Keratinocyte (primary cell): ENCODE data around the gene SBNO2.

Experiments
- EZH2 ChIP-seq: IDR thresholded peaks from one replicate; pipeline ENCODE4 v1.6.1; 2012; ENCODE audit warnings: inconsistent platforms, mild to moderate bottlenecking, low read length, moderate library complexity
- TF ChIP-seq, protein P1 (sequence below), 3 experiments: IDR thresholded peaks in 1 of 3; conservative IDR thresholded peaks in 1 of 3; optimal IDR thresholded peaks in 1 of 3; 2 replicates in 2 of 3; 3 replicates in 1 of 3; pipeline versions ENCODE3 to v1.5.1; 2011; ENCODE audit warnings: low read length in 3 of 3, mild to moderate bottlenecking in 3 of 3, moderate library complexity in 2 of 3, control low read depth in 1 of 3, inconsistent platforms in 1 of 3; ENCODE audit not compliant: insufficient read depth in 2 of 3; ENCODE audit errors: extremely low read depth in 1 of 3

DNA sequence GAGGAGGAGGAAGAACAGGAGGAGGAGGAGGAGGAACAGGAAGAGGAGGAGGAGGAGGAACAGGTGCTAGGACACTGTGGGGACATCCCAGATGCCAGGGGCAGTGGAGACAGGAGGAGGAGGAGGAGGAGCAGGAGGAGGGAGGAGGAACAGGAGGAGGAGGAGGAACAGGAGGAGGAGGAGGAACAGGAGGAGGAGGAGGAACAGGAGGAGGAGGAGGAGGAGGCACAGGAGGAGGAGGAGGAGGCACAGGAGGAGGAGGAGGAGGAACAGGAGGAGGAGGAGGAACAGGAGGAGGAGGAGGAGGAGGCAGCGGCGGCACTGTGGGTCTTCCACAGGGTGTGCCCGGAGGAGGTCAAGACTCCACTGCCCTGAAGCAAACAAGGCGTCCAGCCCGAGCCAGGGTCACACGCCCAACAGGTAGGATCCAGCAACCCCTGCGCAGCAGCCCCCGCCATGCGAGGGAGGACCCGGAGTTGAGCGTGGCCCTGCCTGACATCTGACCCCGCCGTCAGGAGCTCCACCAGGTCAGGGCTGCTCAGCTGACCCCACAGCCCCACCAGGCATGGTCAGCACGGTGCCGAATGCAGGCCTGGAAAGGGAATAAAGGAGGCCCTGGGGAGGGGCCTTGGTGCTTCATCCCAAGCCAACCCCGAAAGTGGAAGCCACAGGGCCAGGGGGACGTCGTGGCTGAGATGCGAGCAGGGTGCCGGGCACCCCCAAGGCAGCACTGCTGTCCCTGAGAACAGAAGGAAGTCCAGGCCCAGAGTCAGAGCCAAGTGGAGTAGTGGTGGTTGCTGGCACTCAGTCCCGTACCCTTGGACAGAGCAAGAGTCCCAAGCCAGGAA, 9.2 kb downstream of the SBNO2 start:
- TF ChIP-seq, protein P1, sequence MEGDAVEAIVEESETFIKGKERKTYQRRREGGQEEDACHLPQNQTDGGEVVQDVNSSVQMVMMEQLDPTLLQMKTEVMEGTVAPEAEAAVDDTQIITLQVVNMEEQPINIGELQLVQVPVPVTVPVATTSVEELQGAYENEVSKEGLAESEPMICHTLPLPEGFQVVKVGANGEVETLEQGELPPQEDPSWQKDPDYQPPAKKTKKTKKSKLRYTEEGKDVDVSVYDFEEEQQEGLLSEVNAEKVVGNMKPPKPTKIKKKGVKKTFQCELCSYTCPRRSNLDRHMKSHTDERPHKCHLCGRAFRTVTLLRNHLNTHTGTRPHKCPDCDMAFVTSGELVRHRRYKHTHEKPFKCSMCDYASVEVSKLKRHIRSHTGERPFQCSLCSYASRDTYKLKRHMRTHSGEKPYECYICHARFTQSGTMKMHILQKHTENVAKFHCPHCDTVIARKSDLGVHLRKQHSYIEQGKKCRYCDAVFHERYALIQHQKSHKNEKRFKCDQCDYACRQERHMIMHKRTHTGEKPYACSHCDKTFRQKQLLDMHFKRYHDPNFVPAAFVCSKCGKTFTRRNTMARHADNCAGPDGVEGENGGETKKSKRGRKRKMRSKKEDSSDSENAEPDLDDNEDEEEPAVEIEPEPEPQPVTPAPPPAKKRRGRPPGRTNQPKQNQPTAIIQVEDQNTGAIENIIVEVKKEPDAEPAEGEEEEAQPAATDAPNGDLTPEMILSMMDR (optimal IDR thresholded peaks at IDR 0.05 in 1 of 3, IDR thresholded peaks at IDR 0.05 in 1 of 3, conservative IDR thresholded peaks at IDR 0.05 in 1 of 3; ENCODE audit: extremely low read depth in 1 of 3, insufficient read depth in 2 of 3, low read length in 3 of 3): no peak
- no peak for TF ChIP-seq EZH2
